Measurements from ENCODE around the gene PACC1.

DNA sequence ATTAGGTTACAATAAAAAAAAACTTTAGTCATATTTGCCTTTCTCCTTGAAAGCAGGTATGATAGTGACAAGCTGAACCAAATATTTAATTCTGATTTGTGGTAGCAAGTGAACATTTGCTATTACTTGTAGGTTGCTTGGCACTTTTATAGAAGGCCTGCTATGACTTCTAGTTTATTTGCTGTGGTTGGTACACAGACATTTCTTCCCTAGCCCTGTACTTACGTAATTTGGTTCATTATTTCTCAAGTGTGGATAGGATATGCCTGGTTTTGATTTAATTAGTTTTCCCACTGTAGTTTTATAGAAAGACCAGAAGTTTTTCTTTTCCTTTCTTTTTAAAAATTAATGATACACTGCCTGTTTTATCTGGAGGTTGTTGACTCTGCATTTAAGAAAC, 73.6 kb downstream of the PACC1 start:
- TF ChIP-seq, protein P1, sequence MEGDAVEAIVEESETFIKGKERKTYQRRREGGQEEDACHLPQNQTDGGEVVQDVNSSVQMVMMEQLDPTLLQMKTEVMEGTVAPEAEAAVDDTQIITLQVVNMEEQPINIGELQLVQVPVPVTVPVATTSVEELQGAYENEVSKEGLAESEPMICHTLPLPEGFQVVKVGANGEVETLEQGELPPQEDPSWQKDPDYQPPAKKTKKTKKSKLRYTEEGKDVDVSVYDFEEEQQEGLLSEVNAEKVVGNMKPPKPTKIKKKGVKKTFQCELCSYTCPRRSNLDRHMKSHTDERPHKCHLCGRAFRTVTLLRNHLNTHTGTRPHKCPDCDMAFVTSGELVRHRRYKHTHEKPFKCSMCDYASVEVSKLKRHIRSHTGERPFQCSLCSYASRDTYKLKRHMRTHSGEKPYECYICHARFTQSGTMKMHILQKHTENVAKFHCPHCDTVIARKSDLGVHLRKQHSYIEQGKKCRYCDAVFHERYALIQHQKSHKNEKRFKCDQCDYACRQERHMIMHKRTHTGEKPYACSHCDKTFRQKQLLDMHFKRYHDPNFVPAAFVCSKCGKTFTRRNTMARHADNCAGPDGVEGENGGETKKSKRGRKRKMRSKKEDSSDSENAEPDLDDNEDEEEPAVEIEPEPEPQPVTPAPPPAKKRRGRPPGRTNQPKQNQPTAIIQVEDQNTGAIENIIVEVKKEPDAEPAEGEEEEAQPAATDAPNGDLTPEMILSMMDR (IDR thresholded peaks at IDR 0.05): no peak
- TF ChIP-seq MYC (IDR thresholded peaks at IDR 0.05; ENCODE audit: borderline replicate concordance, low read length): no peak
- TF ChIP-seq BHLHE40 (IDR thresholded peaks at IDR 0.05; ENCODE audit: low read depth, low read length): no peak
- TF ChIP-seq, protein P2, sequence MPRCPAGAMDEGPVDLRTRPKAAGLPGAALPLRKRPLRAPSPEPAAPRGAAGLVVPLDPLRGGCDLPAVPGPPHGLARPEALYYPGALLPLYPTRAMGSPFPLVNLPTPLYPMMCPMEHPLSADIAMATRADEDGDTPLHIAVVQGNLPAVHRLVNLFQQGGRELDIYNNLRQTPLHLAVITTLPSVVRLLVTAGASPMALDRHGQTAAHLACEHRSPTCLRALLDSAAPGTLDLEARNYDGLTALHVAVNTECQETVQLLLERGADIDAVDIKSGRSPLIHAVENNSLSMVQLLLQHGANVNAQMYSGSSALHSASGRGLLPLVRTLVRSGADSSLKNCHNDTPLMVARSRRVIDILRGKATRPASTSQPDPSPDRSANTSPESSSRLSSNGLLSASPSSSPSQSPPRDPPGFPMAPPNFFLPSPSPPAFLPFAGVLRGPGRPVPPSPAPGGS (IDR thresholded peaks at IDR 0.05): no peak
- no peak for TF ChIP-seq KDM5A (IDR thresholded peaks at IDR 0.05)
- TF ChIP-seq, protein P3, sequence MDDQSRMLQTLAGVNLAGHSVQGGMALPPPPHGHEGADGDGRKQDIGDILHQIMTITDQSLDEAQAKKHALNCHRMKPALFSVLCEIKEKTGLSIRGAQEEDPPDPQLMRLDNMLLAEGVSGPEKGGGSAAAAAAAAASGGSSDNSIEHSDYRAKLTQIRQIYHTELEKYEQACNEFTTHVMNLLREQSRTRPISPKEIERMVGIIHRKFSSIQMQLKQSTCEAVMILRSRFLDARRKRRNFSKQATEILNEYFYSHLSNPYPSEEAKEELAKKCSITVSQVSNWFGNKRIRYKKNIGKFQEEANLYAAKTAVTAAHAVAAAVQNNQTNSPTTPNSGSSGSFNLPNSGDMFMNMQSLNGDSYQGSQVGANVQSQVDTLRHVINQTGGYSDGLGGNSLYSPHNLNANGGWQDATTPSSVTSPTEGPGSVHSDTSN (IDR thresholded peaks at IDR 0.05): no peak
- TF ChIP-seq SMC3 (IDR thresholded peaks at IDR 0.05): no peak
- TF ChIP-seq MAZ (IDR thresholded peaks at IDR 0.05; ENCODE audit: borderline replicate concordance, low read depth, low read length): no peak
- TF ChIP-seq, protein P4, sequence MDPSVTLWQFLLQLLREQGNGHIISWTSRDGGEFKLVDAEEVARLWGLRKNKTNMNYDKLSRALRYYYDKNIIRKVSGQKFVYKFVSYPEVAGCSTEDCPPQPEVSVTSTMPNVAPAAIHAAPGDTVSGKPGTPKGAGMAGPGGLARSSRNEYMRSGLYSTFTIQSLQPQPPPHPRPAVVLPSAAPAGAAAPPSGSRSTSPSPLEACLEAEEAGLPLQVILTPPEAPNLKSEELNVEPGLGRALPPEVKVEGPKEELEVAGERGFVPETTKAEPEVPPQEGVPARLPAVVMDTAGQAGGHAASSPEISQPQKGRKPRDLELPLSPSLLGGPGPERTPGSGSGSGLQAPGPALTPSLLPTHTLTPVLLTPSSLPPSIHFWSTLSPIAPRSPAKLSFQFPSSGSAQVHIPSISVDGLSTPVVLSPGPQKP (IDR thresholded peaks at IDR 0.05; ENCODE audit: low read depth, low read length): no peak
- TF ChIP-seq, protein P5, sequence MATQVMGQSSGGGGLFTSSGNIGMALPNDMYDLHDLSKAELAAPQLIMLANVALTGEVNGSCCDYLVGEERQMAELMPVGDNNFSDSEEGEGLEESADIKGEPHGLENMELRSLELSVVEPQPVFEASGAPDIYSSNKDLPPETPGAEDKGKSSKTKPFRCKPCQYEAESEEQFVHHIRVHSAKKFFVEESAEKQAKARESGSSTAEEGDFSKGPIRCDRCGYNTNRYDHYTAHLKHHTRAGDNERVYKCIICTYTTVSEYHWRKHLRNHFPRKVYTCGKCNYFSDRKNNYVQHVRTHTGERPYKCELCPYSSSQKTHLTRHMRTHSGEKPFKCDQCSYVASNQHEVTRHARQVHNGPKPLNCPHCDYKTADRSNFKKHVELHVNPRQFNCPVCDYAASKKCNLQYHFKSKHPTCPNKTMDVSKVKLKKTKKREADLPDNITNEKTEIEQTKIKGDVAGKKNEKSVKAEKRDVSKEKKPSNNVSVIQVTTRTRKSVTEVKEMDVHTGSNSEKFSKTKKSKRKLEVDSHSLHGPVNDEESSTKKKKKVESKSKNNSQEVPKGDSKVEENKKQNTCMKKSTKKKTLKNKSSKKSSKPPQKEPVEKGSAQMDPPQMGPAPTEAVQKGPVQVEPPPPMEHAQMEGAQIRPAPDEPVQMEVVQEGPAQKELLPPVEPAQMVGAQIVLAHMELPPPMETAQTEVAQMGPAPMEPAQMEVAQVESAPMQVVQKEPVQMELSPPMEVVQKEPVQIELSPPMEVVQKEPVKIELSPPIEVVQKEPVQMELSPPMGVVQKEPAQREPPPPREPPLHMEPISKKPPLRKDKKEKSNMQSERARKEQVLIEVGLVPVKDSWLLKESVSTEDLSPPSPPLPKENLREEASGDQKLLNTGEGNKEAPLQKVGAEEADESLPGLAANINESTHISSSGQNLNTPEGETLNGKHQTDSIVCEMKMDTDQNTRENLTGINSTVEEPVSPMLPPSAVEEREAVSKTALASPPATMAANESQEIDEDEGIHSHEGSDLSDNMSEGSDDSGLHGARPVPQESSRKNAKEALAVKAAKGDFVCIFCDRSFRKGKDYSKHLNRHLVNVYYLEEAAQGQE (IDR thresholded peaks at IDR 0.05): no peak
- TF ChIP-seq FOXS1 (CRISPR knock-in tag; IDR thresholded peaks at IDR 0.05): no peak
- TF ChIP-seq, protein P6, sequence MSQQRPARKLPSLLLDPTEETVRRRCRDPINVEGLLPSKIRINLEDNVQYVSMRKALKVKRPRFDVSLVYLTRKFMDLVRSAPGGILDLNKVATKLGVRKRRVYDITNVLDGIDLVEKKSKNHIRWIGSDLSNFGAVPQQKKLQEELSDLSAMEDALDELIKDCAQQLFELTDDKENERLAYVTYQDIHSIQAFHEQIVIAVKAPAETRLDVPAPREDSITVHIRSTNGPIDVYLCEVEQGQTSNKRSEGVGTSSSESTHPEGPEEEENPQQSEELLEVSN (IDR thresholded peaks at IDR 0.05; ENCODE audit: borderline replicate concordance, low read depth): no peak
- no peak for TF ChIP-seq SREBF2 (IDR thresholded peaks at IDR 0.05)

All from A549 (cell line).